ENCODE measurements around the gene TMEM108. TPM values are rescaled to one million over a fixed set of nuclear protein-coding genes. Genes with fewer than 3 reads are reported as not detected.

TMEM108 gene
- total and polyA plus RNA-seq, 10 of the 15 experiments (the other 5 are each of a cell fraction or from before 2014, with no cell fraction given) = 0.02 to 0.58 (median 0.12) TPM; not detected in 5

DNA sequence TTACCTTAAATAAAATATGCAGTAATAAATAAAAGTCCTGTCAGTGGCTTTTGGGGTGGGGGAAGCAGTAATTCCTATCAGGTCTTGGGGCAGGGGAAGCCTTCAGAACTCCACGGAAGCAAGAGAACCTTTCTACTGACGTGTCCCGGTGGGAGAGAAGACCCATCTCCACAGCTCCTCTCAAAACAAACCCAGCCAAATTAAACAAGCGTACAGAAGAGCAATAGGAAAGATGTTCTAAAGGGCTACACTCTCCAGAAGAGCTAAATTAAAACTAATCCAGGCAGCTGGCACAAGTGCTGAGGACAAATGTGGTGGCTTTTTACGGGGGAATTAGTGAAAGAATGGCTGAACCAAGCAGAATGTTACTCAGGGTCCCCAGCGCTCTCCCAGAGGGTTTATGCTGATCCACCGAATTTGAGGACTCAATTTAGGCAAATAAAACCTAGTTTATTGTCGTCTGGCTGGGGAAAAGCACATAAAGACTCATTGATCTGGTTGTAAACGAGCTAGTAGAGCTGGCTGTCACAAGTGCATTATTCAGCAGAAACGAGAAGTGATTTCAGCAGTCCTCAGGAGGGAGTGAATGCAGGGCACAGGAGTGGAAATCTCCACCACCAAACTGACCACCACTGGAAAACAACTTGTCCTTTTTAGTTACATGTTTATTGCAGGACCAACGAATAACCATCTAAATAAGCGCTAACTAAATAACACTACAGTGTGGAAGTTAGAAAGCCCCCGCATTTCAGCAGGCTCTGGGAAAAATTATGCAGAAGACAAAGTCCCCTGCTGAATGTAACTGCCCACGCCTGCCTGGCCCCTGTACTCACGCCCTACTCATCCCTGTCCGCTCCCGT, 375.2 kb downstream of the TMEM108 start (continued):
- TF ChIP-seq BCL11A (IDR thresholded peaks at IDR 0.05; ENCODE audit: low read depth, low read length) = no peak
- no peak for TF ChIP-seq CBX5 (IDR thresholded peaks at IDR 0.05; ENCODE audit: low read depth)

DNA sequence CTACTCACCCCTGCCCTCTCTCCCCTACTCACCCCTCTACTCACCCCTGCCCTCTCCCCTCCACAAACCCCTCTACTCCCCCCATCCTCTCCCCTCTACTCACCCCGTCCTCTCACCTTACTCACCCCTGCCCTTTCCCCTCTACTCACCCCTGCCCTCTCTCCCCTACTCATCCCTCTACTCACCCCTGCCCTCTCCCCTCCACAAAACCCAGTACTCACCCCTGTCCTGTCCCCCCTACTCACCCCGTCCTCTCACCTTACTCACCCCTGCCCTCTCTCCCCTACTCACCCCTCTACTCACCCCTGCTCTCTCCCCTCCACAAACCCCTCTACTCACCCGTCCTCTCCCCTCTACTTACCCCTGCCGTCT, 375.8 kb downstream of the TMEM108 start:
- no peaks in the 10 kb centered on the region for H3K79me2 ChIP-seq (ENCODE audit: control insufficient read depth, insufficient read depth, low read length)
- no peak overlapping the region for H2AFZ ChIP-seq (ENCODE audit: control insufficient read depth, low read depth, low read length)
- no TSS peak for BruUV-seq (replicated peaks)
- H4K20me1 ChIP-seq (ENCODE audit: control insufficient read depth, insufficient read depth) = no peaks in the 10 kb centered on the region
- ATAC-seq (no peak), DNase-seq (ENCODE audit: low read depth, low spot score) (no peak), FAIRE-seq (no peak)
- no peaks in the 10 kb centered on the region for H3K36me3 ChIP-seq (ENCODE audit: control insufficient read depth in 2 of 2, insufficient read depth in 2 of 2, low read length in 1 of 2)
- no peaks in the 10 kb centered on the region for H3K4me1 ChIP-seq (ENCODE audit: control insufficient read depth, insufficient read depth, low read length)
- RAD21 ChIA-PET (ENCODE audit: unreplicated experiment) = no interaction called here
- CTCF ChIA-PET = no interaction called here
- no peak overlapping the region for H3K27ac ChIP-seq (ENCODE audit: control insufficient read depth, insufficient read depth)
- intact Hi-C loops (cut with micrococcal nuclease; ENCODE audit: unreplicated experiment) (no loop called here), in situ Hi-C loops (cut with MboI) (no loop called here)
- H3K9ac ChIP-seq (ENCODE audit: control insufficient read depth, insufficient read depth, low read length) = no peak overlapping the region
- TF ChIP-seq CEBPB (IDR thresholded peaks at IDR 0.05; ENCODE audit: borderline replicate concordance in 1 of 2, low read depth in 2 of 2, low read length in 2 of 2) (no peak), KDM1A (IDR thresholded peaks at IDR 0.05; ENCODE audit: borderline replicate concordance) (no peak), YY1 (IDR thresholded peaks at IDR 0.05; ENCODE audit: low read depth, low read length) (no peak), POLR2A (IDR thresholded peaks at IDR 0.05; ENCODE audit: low read depth, low read length) (no peak), GATAD2B (conservative IDR thresholded peaks at IDR 0.05; ENCODE audit: low read depth) (no peak), NRF1 (conservative IDR thresholded peaks at IDR 0.05; ENCODE audit: low read depth, low read length) (no peak), ZNF384 (IDR thresholded peaks at IDR 0.05; ENCODE audit: borderline replicate concordance, low read depth, low read length) (no peak), BACH1 (IDR thresholded peaks at IDR 0.05; ENCODE audit: borderline replicate concordance) (no peak), RELA (IDR thresholded peaks at IDR 0.05; ENCODE audit: borderline replicate concordance, partially characterized antibody) (no peak), TCF12 (IDR thresholded peaks at IDR 0.05; ENCODE audit: low read depth, low read length) (no peak), HCFC1 (IDR thresholded peaks at IDR 0.05; ENCODE audit: low read length) (no peak), SMAD5 (IDR thresholded peaks at IDR 0.05; ENCODE audit: low read depth) (no peak)
- TF ChIP-seq, protein P1, sequence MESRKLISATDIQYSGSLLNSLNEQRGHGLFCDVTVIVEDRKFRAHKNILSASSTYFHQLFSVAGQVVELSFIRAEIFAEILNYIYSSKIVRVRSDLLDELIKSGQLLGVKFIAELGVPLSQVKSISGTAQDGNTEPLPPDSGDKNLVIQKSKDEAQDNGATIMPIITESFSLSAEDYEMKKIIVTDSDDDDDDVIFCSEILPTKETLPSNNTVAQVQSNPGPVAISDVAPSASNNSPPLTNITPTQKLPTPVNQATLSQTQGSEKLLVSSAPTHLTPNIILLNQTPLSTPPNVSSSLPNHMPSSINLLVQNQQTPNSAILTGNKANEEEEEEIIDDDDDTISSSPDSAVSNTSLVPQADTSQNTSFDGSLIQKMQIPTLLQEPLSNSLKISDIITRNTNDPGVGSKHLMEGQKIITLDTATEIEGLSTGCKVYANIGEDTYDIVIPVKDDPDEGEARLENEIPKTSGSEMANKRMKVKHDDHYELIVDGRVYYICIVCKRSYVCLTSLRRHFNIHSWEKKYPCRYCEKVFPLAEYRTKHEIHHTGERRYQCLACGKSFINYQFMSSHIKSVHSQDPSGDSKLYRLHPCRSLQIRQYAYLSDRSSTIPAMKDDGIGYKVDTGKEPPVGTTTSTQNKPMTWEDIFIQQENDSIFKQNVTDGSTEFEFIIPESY (IDR thresholded peaks at IDR 0.05) = no peak
- TF ChIP-seq, protein P2, sequence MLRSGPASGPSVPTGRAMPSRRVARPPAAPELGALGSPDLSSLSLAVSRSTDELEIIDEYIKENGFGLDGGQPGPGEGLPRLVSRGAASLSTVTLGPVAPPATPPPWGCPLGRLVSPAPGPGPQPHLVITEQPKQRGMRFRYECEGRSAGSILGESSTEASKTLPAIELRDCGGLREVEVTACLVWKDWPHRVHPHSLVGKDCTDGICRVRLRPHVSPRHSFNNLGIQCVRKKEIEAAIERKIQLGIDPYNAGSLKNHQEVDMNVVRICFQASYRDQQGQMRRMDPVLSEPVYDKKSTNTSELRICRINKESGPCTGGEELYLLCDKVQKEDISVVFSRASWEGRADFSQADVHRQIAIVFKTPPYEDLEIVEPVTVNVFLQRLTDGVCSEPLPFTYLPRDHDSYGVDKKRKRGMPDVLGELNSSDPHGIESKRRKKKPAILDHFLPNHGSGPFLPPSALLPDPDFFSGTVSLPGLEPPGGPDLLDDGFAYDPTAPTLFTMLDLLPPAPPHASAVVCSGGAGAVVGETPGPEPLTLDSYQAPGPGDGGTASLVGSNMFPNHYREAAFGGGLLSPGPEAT (IDR thresholded peaks at IDR 0.05; ENCODE audit: low read depth) = no peak
- TF ChIP-seq, protein P3, sequence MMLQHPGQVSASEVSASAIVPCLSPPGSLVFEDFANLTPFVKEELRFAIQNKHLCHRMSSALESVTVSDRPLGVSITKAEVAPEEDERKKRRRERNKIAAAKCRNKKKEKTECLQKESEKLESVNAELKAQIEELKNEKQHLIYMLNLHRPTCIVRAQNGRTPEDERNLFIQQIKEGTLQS (IDR thresholded peaks at IDR 0.05; ENCODE audit: borderline replicate concordance, extremely low read depth, low read depth, low read length) = no peak
- H3K9me3 ChIP-seq (replicated peaks; ENCODE audit: control insufficient read depth, insufficient read depth, low read length) = no peaks in the 10 kb centered on the region
- no peak overlapping the region for H3K4me2 ChIP-seq (ENCODE audit: control insufficient read depth, insufficient read depth)
- peaks cover 0 to 2% of the 10 kb centered on the region in 2 experiments; a peak in 1 of 4 replicates for H3K27me3 ChIP-seq (replicated peaks in 1 of 2; ENCODE audit: control insufficient read depth in 2 of 2, insufficient read depth in 2 of 2, low read length in 1 of 2)
- no CpG with 5 or more reads among the region's 4 CpGs for WGBS (ENCODE audit: insufficient coverage, insufficient replicate concordance, low lambda C conversion rate, missing lambda C conversion rate)
- POLR2A ChIA-PET = no interaction called here
- no peak overlapping the region for H3K4me3 ChIP-seq
- SMC1A ChIA-PET (ENCODE audit: uncharacterized antibody, unreplicated experiment) = no interaction called here

Data from GM12878 (cell line).